ENCODE results near the gene RBP3.

RBP3 gene

DNA sequence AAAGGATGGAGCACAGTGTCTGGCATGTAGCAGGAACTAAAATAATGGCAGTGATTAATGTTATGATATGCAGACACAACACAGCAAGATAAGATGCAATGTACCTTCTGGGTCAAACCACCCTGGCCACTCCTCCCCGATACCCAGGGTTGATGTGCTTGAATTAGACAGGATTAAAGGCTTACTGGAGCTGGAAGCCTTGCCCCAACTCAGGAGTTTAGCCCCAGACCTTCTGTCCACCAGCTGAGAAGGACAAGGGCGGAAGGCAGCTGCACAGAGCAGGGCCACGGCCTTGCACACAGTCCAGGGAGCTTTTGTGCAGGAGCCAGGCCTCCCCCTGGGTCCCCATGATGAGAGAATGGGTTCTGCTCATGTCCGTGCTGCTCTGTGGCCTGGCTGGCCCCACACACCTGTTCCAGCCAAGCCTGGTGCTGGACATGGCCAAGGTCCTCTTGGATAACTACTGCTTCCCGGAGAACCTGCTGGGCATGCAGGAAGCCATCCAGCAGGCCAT is at the start of gene RBP3:
RBP3 (plus strand) TSS at position 226 of the 514 bp plus-strand sequence; CDS start at position 348, 122 bp downstream.
- no peak for DNase-seq (ENCODE audit: low spot score)

DNA sequence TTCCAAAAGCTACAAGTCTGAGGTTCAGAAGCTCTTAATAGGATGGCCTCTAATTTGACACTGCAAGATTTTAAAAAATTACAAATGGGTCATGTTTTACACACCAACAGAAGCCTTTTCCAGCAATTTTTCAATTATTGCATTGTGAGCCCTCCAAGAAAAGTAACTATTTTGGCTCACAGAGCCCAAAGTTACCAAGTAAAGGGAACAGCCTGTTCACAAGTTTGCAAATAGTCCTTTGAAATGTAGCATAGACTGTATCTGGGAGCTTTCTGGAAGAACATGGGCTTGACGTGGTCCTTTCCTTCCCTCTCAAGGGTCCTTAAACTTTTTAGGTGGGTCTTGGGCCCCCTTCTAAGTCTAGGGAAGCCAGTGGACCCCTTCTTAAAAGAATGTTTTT is 49.4 kb upstream of the RBP3 start:
- no peak for DNase-seq (ENCODE audit: low spot score)

DNA sequence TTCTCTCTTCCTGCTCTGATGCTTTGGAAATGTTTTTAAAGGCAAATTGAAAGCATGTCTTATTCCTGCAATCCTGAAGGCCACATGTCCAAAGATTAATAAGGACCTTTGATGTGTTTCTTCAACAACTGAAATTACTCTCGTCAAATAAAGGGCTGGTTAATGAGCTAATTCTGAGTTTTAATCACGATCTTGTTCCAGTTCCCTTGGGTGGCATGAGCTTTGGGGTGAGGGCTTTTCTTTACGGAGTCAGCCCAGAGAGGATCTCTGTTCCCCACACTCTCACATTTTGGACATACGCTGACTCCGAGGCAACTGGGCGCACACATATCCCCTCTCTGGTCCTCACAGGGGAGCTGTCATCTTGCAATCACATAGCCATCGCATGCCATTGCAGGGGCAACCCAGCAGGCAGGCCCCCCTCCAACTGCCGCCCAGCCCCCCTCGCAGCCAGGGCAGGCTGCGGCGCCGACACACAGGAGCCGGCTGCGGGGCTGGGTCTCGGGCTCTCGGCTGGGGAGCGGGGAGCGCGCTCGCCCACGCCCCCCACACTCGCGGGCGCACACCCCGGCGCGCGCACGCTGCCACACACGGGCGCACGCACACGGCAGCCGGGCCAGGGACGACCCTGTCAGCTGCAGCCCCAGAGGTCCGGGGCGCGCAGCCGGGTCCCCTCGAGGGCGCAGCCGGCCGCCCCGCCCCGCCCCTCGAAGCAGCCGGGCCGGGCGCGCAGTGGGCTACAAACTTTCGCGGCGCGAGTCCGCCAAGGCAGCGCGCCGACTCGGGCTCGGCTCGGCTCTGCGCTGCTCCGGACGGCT is 48.3 kb upstream of the RBP3 start, which contains the start of gene GDF10:
GDF10 (plus strand) TSS at position 587 of the 818 bp plus-strand sequence. CDS start 455 bp downstream, outside the sequence.
- no peak for DNase-seq (ENCODE audit: low spot score)

DNA sequence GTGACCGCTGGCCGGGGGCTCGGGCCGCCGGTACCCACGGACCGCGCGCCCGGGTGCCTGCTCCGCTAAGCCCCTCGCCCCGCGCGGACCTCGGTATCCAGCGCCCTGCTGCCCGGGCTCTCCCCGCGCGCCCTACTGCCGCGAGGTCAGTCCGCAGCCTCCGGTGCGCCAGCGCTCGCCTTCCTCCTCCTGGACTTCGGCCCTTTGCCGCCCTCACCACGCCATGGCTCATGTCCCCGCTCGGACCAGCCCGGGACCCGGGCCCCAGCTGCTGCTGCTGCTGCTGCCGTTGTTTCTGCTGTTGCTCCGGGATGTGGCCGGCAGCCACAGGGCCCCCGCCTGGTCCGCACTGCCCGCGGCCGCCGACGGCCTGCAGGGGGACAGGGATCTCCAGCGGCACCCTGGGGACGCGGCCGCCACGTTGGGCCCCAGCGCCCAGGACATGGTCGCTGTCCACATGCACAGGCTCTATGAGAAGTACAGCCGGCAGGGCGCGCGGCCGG is 47.7 kb upstream of the RBP3 start:
- no peak for DNase-seq (ENCODE audit: low spot score)

DNA sequence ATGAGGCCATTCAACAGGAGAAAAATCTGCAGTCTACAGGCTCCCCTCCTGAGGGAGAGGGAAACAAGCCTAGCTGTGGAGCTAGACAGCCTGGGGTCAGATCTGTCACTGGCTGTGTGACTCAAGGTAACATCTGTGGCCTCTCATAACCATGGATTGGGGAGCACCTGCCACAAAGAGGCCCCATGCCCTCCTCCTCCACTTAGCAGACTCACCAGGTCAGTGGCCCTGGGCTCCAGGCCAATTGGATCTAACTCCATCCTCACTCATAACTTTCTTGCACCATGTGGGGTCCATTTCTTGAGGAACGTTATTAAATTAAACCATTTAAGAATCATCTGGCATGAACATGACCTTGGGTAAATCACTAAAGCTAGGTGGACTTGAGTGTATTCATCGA is 46.3 kb upstream of the RBP3 start:
- DNase-seq (ENCODE audit: low spot score), result no peak

DNA sequence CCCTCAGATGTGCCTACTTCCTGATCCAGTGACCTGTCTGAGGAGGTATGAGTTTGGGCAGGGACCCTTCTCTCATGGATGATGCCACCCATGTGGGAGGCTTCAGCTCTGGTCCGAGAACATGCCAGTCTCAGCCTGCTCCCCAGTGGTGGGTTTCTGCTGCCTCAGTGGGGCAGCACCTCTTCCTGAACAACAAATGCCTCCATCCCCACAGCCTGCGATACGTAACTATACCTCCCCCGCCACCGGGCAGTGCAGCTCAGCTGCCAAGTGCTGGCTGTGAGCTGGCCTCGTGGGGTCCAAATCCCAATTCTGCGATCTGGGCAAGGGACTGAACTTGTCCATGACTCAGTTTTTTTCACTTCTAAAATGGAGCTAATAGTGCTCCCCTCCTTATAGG is 45.1 kb upstream of the RBP3 start:
- DNase-seq (ENCODE audit: low spot score), result no peak

DNA sequence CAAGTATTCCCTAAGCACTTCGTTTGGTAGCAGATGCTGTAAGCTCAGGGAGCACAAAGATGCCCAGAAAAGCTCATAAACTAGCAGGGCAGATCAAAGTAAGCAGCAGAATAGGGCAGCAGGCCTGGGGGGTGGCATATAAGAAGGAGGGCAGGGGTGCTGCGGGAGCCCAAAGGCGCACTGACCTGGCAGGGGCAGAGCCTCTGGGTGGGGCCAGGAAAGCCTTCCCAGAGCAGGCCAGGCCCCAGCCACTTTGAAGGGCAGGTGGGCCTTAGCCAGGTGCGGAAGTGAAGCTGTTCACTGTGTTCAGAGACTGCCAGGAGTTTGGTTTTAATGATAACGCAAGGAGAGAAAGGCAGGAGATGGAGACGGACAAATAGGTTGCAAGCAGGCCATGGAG is 44.3 kb upstream of the RBP3 start:
- DNase-seq (ENCODE audit: low spot score), result no peak

DNA sequence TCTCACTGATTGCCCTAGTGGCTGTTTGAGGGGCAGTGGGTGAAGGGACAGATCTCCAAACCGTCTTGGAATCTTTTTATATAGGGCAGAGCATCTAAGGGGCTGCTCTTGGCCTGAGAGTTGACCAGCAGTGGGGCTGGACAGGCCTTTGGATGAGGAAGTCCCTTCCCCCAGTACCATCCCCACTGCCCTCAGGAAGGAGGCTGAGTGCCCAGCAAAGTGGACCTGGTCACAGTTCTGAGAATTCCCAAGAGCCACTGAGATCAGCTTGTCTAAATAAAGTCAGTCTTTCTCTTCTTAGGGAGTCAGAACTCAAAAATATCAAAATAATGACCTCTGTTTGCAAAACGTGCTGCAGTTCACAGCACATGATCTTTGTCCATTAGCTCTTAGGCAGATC is 42.6 kb upstream of the RBP3 start:
- DNase-seq (ENCODE audit: low spot score), result no peak

DNA sequence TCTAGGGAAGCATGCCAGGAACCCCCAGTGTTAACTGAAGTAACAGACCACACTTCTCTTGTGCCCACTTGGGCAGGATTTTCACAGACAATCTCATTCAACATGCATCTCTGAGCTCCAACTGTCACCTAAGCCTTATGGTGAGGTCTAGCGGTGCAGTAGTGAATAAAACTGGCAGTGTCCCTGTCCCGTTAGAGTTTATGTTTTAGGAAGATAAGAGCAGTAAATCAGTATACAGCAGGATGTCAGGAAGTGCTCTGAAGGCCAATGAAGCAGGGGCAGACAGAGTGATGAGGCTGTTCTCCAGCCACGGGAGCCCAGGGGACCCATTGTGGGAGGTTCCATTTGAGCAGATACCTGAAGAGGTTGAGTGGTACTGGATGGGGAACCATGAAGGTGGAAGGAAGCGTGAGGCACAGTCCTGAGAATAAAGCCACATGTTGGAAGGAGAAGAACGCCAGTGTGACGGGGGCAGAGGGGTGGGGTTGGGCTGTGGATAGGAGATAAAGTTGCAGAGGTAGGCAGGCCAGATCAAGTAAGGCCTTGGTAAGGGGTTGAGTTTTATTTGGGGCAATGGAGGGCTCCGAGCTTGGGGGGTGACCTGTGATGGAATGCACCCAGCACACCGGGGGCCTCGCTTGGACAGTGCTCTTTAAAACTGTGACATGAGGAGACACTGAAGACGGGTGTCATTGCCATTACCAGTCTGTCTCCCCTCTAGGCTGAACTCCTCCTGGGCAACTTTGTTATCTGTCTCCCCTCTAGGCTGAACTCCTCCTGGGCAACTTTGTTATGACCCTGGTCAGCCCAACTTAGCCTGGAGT is 41.6 kb upstream of the RBP3 start:
- no peak for DNase-seq (ENCODE audit: low spot score)

DNA sequence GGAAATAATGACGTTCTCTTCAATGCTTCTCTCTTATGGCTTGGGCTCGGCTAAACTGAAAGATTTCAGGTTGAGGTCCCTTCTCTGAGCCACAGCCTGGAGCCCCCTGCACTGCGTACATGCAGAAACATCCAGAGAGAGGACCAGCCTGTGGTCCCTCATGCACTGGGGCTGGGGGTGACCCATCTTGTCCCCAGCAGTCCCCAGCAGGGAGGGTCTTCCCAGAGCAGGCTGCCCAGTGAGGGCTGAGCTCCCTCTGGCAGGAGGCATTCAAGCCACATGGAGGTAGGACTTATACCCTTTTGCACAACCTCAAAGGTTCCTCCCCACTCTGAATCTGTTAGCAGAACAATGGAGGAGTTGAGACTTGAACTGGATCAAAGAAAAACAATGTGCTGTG is 40.8 kb upstream of the RBP3 start:
- DNase-seq (ENCODE audit: low spot score), result no peak

DNA sequence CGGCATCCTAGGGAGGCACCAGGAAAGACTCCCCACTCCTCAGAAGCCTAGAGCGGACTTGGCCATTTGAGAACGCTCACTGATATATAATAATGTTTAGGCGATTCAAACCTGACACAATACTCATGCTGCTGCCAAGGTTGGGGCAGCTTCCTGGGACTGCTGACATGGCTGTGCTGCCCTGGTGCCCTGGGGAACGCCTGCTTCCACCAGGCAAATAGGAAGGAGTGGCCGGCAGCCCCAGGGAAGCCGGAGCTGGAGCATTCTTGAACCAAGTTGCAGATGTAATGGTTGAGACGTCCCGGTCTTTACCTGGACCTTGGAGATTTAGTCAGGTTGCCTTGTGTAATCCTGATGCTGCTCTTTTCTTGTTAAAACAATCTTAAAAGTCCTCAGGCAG is 39.4 kb upstream of the RBP3 start:
- DNase-seq (ENCODE audit: low spot score), result no peak

DNA sequence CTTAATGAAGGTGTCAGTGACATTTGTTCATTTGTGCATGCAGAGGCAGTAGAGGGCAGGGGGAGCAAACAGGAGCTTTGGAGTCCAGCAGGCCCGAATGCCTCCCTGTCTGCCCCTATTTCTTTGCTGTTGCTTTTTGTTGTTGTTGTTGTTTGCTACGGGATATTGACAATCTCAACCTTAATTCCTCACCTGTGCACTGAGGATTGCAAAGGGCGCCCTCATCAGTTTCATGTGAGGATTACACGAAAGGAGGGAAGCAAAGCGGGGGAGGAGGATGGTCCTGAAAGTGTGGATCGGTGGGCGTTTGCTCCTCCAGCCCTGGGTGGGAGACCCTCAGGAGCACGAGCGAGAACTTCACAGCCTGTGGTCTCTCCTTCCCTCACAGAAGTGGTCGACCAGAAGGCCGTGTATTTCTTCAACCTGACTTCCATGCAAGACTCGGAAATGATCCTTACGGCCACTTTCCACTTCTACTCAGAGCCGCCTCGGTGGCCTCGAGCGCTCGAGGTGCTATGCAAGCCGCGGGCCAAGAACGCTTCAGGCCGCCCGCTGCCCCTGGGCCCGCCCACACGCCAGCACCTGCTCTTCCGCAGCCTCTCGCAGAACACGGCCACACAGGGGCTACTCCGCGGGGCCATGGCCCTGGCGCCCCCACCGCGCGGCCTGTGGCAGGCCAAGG is 38.6 kb upstream of the RBP3 start:
- DNase-seq (ENCODE audit: low spot score), result no peak

DNA sequence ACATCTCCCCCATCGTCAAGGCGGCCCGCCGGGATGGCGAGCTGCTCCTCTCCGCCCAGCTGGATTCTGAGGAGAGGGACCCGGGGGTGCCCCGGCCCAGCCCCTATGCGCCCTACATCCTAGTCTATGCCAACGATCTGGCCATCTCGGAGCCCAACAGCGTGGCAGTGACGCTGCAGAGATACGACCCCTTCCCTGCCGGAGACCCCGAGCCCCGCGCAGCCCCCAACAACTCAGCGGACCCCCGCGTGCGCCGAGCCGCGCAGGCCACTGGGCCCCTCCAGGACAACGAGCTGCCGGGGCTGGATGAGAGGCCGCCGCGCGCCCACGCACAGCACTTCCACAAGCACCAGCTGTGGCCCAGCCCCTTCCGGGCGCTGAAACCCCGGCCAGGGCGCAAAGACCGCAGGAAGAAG is 38.1 kb upstream of the RBP3 start:
- DNase-seq (ENCODE audit: low spot score), result no peak

DNA sequence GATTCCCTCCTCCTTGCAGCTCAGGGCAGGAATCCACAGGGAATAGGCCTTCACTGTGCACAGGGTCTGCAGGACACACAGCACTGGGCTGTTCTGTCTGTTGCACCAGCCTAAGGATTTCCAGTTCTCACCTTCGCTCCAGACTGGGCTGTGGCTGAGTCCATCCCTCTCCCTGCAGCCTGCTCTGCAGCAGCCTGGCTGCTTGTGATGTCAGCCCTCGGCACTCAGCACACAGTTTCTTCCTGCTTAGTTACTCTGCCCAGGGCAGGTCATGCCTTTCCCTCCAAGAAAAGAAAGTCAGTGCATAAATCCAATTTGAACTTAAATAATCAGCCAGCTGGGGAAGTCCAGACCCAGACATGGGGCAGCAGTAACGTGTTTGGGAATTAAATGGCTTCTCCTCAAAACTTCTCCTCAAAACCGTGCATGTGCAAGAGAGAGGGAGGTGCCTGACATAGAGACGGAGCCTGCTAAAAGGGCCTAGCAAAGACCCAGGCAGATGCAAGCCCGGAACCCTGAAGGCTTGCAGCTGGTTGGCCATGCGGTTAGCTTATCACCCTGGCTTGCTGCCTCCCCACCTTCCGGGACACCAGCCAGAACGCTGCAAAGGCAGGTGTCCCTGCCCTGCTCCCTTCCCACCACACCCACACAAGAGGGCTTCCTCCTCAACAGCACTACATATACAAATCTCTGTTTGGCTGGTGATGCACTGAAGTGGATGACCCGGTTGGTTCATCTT is 36.8 kb upstream of the RBP3 start:
- peak; percentile 53 for DNase-seq (ENCODE audit: low spot score)

DNA sequence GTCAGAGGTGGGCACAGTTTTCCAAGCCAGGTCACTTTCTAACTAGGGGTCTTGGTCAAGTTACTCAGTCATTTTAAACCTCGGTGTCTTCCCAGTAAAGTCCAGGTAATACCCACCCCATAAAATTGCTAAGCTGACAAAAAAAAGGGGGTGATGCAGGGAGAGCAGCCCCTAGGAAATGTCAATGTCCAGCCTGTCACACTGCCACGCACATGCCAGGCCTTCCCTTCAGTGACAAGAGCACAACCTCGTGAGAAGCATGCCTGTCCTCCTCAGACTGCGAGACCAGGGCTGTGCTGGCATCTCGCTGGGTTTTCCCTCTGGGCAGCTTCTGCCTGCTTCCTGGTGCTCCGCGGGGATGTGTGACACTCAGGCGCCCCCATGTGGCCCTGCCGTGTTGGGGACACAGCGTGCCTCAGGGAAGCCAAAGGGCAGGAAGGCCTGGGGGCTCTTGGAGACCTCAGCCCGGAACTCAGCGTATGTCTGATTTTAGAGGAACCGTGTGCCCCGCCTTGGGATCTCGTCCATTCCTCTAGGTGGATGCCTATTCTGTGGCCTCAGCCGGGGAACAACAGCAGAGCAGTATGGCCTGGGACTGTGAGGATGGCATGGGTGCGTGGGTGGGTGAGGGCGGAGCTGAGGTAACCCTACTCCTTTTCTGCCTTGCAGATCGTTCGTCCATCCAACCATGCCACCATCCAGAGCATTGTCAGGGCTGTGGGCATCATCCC is 36.1 kb upstream of the RBP3 start:
- DNase-seq (ENCODE audit: low spot score), result peak; percentile 82

DNA sequence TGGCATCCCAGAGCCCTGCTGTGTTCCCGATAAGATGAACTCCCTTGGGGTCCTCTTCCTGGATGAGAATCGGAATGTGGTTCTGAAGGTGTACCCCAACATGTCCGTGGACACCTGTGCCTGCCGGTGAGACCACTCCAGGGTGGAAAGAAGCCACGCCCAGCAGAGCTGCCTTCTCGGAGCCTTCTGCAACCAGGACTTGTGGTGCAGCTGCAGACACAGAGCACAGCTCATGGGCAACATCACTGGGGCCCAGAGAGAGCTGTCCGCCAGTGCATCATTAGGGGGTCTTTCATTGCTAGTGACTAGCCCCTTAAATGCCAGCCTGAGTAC is 35.5 kb upstream of the RBP3 start:
- DNase-seq (ENCODE audit: low spot score), result no peak

DNA sequence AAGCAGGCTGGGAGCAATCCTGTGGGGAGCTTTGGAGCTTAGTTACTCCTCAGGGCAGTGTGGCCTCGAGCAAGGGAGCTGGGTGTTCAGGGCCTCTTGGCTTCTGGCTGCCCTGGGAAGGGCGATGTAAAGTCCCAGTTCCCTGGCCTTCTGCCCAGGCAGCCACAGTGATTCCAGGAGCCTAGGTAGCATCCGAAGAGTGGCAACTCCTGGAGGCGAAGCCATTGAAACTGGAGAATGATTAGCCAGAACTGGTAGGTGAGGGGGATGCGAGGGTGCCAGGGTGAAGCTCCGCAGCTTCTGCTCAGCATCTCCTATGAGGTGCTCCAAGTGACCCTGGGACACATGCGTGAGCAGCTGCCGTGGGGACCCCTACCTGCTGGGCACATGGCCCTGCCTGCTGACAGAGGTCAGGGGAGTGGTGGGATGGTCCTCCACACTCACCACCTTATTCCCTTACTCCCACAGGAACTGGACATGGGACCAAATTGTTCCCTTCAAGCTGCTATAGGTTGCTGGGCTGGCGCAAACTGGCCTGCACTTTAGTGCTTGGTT is 33.7 kb upstream of the RBP3 start:
- DNase-seq (ENCODE audit: low spot score), result no peak

DNA sequence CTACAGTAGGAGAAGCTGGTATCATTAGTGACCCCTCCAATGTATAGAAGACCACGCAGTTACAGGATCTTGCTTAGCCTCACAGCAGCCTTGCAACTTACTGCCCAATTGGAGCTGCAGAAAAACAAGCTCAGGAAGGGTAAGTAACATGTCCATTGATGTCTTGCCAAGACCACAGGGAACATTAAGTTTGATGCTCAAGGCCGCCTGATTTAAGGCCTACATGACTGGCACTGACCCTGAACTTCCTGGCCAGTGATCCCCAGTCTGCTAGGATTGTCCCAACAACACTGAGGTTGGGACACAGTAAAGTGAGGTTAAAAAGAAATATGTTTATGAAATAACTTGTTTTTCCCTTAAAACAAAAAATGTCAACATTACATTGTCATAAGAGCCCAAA is 32.7 kb upstream of the RBP3 start:
- DNase-seq (ENCODE audit: low spot score), result no peak

DNA sequence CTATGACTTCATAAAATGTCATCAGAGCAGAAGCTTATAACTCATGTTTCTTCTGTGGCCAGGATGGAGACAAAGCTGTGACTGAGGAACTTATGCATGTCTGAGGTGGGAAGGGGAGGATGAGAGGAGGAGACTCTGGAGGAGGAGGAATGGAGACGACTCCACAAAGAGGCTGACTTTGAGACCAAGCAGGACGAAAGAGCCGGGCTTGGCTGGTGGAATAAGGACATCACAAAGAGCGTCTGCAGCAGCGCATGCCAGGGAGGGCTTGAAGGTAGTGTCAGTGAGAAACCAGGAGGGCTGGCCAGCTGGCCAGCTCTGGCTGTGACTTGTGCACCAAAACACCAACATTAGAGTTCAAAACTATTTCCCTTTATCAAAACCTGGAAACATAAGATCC is 32.0 kb upstream of the RBP3 start:
- DNase-seq (ENCODE audit: low spot score), result no peak

DNA sequence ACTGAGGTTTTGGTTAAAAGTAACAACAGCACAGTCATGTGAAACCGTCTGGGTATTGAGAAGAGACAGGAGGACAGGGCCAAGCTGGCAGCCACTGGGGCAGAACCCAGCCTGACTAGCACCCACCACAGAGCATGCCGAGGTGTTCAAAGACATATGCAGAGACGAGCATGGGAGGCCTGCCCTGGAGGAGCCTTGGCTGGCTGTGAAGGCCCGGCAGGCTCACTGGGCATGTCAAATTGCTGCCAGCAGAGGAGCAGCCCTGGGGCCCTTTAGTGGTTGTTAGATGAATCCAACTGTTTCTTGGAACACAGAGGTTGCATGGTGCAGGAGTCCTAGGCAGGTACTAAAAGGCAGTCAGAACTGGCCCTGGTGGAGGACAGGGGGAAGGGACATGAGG is 30.9 kb upstream of the RBP3 start:
- DNase-seq (ENCODE audit: low spot score), result no peak

DNA sequence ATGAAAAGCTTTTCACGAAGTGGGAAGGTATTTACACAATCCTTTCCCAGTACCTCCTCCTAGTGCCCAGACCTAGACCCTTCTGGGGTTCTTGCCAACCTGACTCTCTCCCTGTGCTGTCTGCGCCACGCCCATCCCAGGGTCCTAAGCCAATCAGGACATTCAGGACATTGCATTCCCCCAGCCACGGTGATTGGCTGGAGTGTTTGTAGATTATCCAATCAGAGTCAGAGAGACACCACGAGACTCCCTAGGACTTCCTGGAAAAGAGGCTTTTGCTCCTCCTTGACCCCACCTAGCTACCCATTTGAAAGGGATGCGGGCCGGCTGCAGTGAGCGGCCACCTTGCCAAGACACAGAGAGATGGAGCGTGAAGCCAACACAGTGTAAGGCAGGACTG is 29.5 kb upstream of the RBP3 start:
- DNase-seq (ENCODE audit: low spot score), result no peak

Measured in CD4-positive, alpha-beta T cell treated with Interleukin-2 at 100 ng/mL for 4 hours (primary cell).